VCaP (cell line): ENCODE measurements around the gene TASP1.

Experiments used
- H3K27ac ChIP-seq: fragments of 450-650 bp; 2 replicates; pipeline ENCODE4 v1.5.1; 2017
- CTCF ChIP-seq: fragments of 450-650 bp; conservative IDR thresholded peaks from 2 replicates; pipeline ENCODE4 v1.5.1; 2017; ENCODE audit warnings: mild to moderate bottlenecking, moderate library complexity

The TASP1 gene

GRCh38 chr20:13510837-13511488, 127.8 kb downstream of the TASP1 start:
- TF ChIP-seq CTCF, result no peak

GRCh38 chr20:13507646-13508045, 131.1 kb downstream of the TASP1 start:
- H3K27ac ChIP-seq, result no peak overlapping the region
- TF ChIP-seq CTCF, result no peak

More at GRCh38 chr20:13510837-13511488, 127.8 kb downstream of the TASP1 start:
- no peak overlapping the region for H3K27ac ChIP-seq

GRCh38 chr20:13501500-13501899, 137.2 kb downstream of the TASP1 start:
- TF ChIP-seq CTCF, result no peak

GRCh38 chr20:13494019-13494418, 144.7 kb downstream of the TASP1 start:
- TF ChIP-seq CTCF, result no peak
- no peak overlapping the region for H3K27ac ChIP-seq

More at GRCh38 chr20:13501500-13501899, 137.2 kb downstream of the TASP1 start:
- H3K27ac ChIP-seq, result no peak overlapping the region

- H3K27ac ChIP-seq, result no peak overlapping the region
- no peak for TF ChIP-seq CTCF
These were observed 145.6 kb downstream of the TASP1 start for GRCh38 chr20:13493143-13493542.

- no peak overlapping the region for H3K27ac ChIP-seq
- no peak for TF ChIP-seq CTCF
These were observed 146.7 kb downstream of the TASP1 start for GRCh38 chr20:13492001-13492481.

- TF ChIP-seq CTCF, result no peak
- no peak overlapping the region for H3K27ac ChIP-seq
These were observed 151.5 kb downstream of the TASP1 start for GRCh38 chr20:13487202-13487601.
